A673 (cell line): ENCODE data around the gene HERC4. TPM values are rescaled to one million over a fixed set of nuclear protein-coding genes. Genes with fewer than 3 reads are reported as not detected.

ENCODE experiments used
- BruUV-seq: library from RNA; stranded (reverse); fragments of 400-500 nt; replicated peaks from 2 replicates; lab custom pipeline; 2021; lab: Mats Ljungman, UMichigan
- CTCF ChIA-PET: fragments of 300-600 bp; sonication (Branson Sonifier 250); formaldehyde crosslinking; loops from one replicate; lab custom pipeline; 2022; ENCODE audit warnings: antibody characterized with exemption; lab: Charles Lee
- POLR2A ChIA-PET: fragments of 300-600 bp; sonication (Branson Sonifier 250); formaldehyde crosslinking; loops from one replicate; lab custom pipeline; 2022; ENCODE audit warnings: antibody characterized with exemption; ENCODE audit not compliant: low non-redundant PET; lab: Charles Lee
- DNase-seq: peaks from one replicate; pipeline ENCODE4 v3.0.0-alpha.2; 2015; ENCODE audit warnings: low spot score
- H3K27ac ChIP-seq: fragments of 200-600 bp; sonication (generic); 2 replicates; pipeline ENCODE4 v1.5.1; 2016; ENCODE audit warnings: mixed run types, low read depth, mild to moderate bottlenecking, mixed read lengths, antibody characterized with exemption, low read length; ENCODE audit not compliant: poor library complexity, severe bottlenecking
- H3K27me3 ChIP-seq: fragments of 200-600 bp; sonication (generic); replicated peaks from 2 replicates; pipeline ENCODE4 v1.6.1; 2017; ENCODE audit warnings: mixed run types, low read depth, mild to moderate bottlenecking, mixed read lengths, antibody characterized with exemption, low read length; ENCODE audit not compliant: insufficient read depth, poor library complexity
- H3K36me3 ChIP-seq: fragments of 200-600 bp; sonication (generic); 2 replicates; pipeline ENCODE4 v1.6.1; 2016; ENCODE audit warnings: mixed run types, mild to moderate bottlenecking, mixed read lengths, antibody characterized with exemption, low read length; ENCODE audit not compliant: insufficient read depth, poor library complexity, severe bottlenecking
- H3K4me1 ChIP-seq: fragments of 200-600 bp; sonication (generic); 2 replicates; pipeline ENCODE4 v1.6.1; 2017; ENCODE audit warnings: mixed run types, mild to moderate bottlenecking, mixed read lengths, antibody characterized with exemption, low read length; ENCODE audit not compliant: insufficient read depth, poor library complexity, severe bottlenecking
- H3K4me3 ChIP-seq: fragments of 200-600 bp; sonication (generic); 2 replicates; pipeline ENCODE4 v1.5.1; 2016; ENCODE audit warnings: low read depth, mixed run types, mild to moderate bottlenecking, mixed read lengths, low read length; ENCODE audit not compliant: poor library complexity, severe bottlenecking
- H3K9me3 ChIP-seq: fragments of 200-600 bp; sonication (generic); 2 replicates; pipeline ENCODE4 v1.6.1; 2016; ENCODE audit warnings: mixed run types, low read depth, mild to moderate bottlenecking, mixed read lengths, antibody characterized with exemption, low read length; ENCODE audit not compliant: poor library complexity, severe bottlenecking
- CTCF ChIP-seq: fragments of 300-800, 200-600 bp; sonication (generic); conservative IDR thresholded peaks from 2 replicates; pipeline ENCODE4 v1.5.1; 2017; ENCODE audit warnings: low read depth, mild to moderate bottlenecking, antibody characterized with exemption, low read length, moderate library complexity, mixed read lengths
- EZH2 ChIP-seq: fragments of 200-600 bp; sonication (generic); IDR thresholded peaks from 2 replicates; pipeline ENCODE4 v1.6.1; 2017; ENCODE audit warnings: borderline replicate concordance, low read depth, mild to moderate bottlenecking, mixed read lengths, antibody characterized with exemption, low read length; ENCODE audit not compliant: poor library complexity, severe bottlenecking
- intact Hi-C: fragments of 100-400 bp; cut with micrococcal nuclease; formaldehyde crosslinking; loops from one replicate; pipeline ENCODE4 v1.10.0; 2022; ENCODE audit not compliant: unreplicated experiment
- total RNA-seq: library from RNA; stranded (reverse); gene quantifications from 2 replicates; pipeline ENCODE4 v1.2.3, GENCODE V29; 2021

The HERC4 gene
- total RNA-seq, 1 experiment from 2014 or later: 52.2 TPM

GRCh38 chr10:68111584-68111983 is 36.5 kb upstream of the HERC4 start:
- CTCF ChIA-PET: no interaction called here
- no TSS peak for BruUV-seq
- TF ChIP-seq EZH2 (no peak), CTCF (no peak)
- no peaks in the 10 kb centered on the region for H3K36me3 ChIP-seq
- no peaks in the 10 kb centered on the region for H3K9me3 ChIP-seq
- POLR2A ChIA-PET: interaction anchor here (0.6 kb wide), 1 partner anchor 22 kb away, joined by 3 read pairs; no protein-coding TSS in a partner anchor
- DNase-seq: no peak
- H3K27me3 ChIP-seq: no peaks in the 10 kb centered on the region
- peaks cover 9% of the 10 kb centered on the region for H3K4me1 ChIP-seq
- intact Hi-C loops: no loop called here
- no peak overlapping the region for H3K4me3 ChIP-seq
- no peak overlapping the region for H3K27ac ChIP-seq

- Histone ChIP-seq H3K27me3 (no peaks in the 10 kb centered on the region), H3K27ac (no peak overlapping the region), H3K4me3 (peak overlapping the region; percentile 4), H3K36me3 (no peaks in the 10 kb centered on the region), H3K4me1 (peaks cover 16% of the 10 kb centered on the region), H3K9me3 (no peaks in the 10 kb centered on the region)
- POLR2A ChIA-PET: no interaction called here
- TF ChIP-seq CTCF (no peak), EZH2 (no peak)
- intact Hi-C loops: no loop called here
- no peak for DNase-seq
- CTCF ChIA-PET: no interaction called here
- BruUV-seq: no TSS peak
Observed at GRCh38 chr10:68110027-68110426, 34.9 kb upstream of the HERC4 start.

- Histone ChIP-seq H3K4me3 (peak within 1 kb of the TSS; percentile 4), H3K4me1 (peaks cover 16% of the 10 kb centered on the region), H3K27ac (no peak within 1 kb of the TSS), H3K36me3 (no peaks in the 10 kb centered on the region), H3K27me3 (no peaks in the 10 kb centered on the region), H3K9me3 (no peaks in the 10 kb centered on the region)
- ChIA-PET CTCF (no interaction called here), POLR2A (no interaction called here)
- no TSS peak for BruUV-seq
- intact Hi-C loops: no loop called here
- DNase-seq: no peak
- TF ChIP-seq CTCF: no peak
- TF ChIP-seq EZH2: no peak
Observed at GRCh38 chr10:68109331-68109730, 34.2 kb upstream of the HERC4 start, which contains the start of gene MYPN. TSS of gene MYPN (plus strand) at chr10:68109488. CDS start at chr10:68121439, 11,951 bp downstream.
